VCaP (cell line): ENCODE data around the gene SSBP3.

Experiments
- H3K27ac ChIP-seq: fragments of 450-650 bp; 2 replicates; pipeline ENCODE4 v1.5.1; 2017
- CTCF ChIP-seq: fragments of 450-650 bp; conservative IDR thresholded peaks from 2 replicates; pipeline ENCODE4 v1.5.1; 2017; ENCODE audit warnings: mild to moderate bottlenecking, moderate library complexity

Gene SSBP3

GRCh38 chr1:54416435-54416834 is 10.2 kb upstream of the SSBP3 start:
- no peak for TF ChIP-seq CTCF
- H3K27ac ChIP-seq = no peak overlapping the region

GRCh38 chr1:54415991-54416390 is 9.8 kb upstream of the SSBP3 start:
- no peak for TF ChIP-seq CTCF
- H3K27ac ChIP-seq = no peak overlapping the region

- no peak overlapping the region for H3K27ac ChIP-seq
- no peak for TF ChIP-seq CTCF
Measured at GRCh38 chr1:54415533-54415932, 9.3 kb upstream of the SSBP3 start.

GRCh38 chr1:54413732-54414131 is 7.5 kb upstream of the SSBP3 start:
- peak overlapping the region; percentile 69 for H3K27ac ChIP-seq
- TF ChIP-seq CTCF = no peak

- peak overlapping the region; percentile 69 for H3K27ac ChIP-seq
- TF ChIP-seq CTCF = no peak
Measured at GRCh38 chr1:54413295-54413694, 7.1 kb upstream of the SSBP3 start.

- TF ChIP-seq CTCF = no peak
- H3K27ac ChIP-seq = no peak overlapping the region
Measured at GRCh38 chr1:54410359-54410758, 4.2 kb upstream of the SSBP3 start.

- peak overlapping the region; percentile 94; the same call in 1 of the 2 replicates for H3K27ac ChIP-seq
Measured at GRCh38 chr1:54409156-54410142, 3.3 kb upstream of the SSBP3 start.

More at GRCh38 chr1:54409156-54410142, 3.3 kb upstream of the SSBP3 start:
- TF ChIP-seq CTCF = no peak
